GM23338 (cell line): Measurements from ENCODE around the gene PARP11. TPM values are rescaled to one million over a fixed set of nuclear protein-coding genes. Genes with fewer than 3 reads are reported as not detected.

Experiments
- ATAC-seq: fragments of 200-7000 bp; cut with Tn5 transposase; 3 replicates; pipeline ENCODE4 v1.9.1; 2020
- DNase-seq: peaks from one replicate; pipeline ENCODE4 v3.0.0-alpha.2; 2015; ENCODE audit warnings: low spot score
- H2AFZ ChIP-seq: fragments of 200-600 bp; sonication (generic); 2 replicates; pipeline ENCODE4 v1.8.0; 2016; ENCODE audit warnings: antibody characterized with exemption, mild to moderate bottlenecking, moderate library complexity
- H3F3A ChIP-seq: fragments of 200-600 bp; sonication (generic); replicated peaks from 2 replicates; pipeline ENCODE4 v1.8.0; 2017; ENCODE audit warnings: antibody characterized with exemption, mixed run types, low read depth
- H3K27ac ChIP-seq: fragments of 200-600 bp; sonication (generic); 2 replicates; pipeline ENCODE4 v1.6.1; 2016; ENCODE audit warnings: low read depth
- H3K27me3 ChIP-seq: fragments of 200-600 bp; sonication (generic); 2 replicates; pipeline ENCODE4 v1.8.0; 2016; ENCODE audit warnings: mild to moderate bottlenecking, mixed run types, moderate library complexity; ENCODE audit not compliant: insufficient read depth
- H3K36me3 ChIP-seq: fragments of 200-600 bp; sonication (generic); 2 replicates; pipeline ENCODE4 v1.8.0; 2016; ENCODE audit warnings: mild to moderate bottlenecking; ENCODE audit not compliant: insufficient read depth
- H3K4me1 ChIP-seq: fragments of 200-600 bp; sonication (generic); 2 replicates; pipeline ENCODE4 v1.8.0; 2016; ENCODE audit warnings: mild to moderate bottlenecking, moderate library complexity; ENCODE audit not compliant: insufficient read depth
- H3K4me2 ChIP-seq: fragments of 200-600 bp; sonication (generic); 2 replicates; pipeline ENCODE4 v1.7.1; 2017; ENCODE audit warnings: mixed run types
- H3K4me3 ChIP-seq: fragments of 200-600 bp; sonication (generic); 2 replicates; pipeline ENCODE4 v1.6.1; 2016; ENCODE audit warnings: mixed run types
- H3K79me2 ChIP-seq: fragments of 200-600 bp; sonication (generic); replicated peaks from 2 replicates; pipeline ENCODE4 v1.8.0; 2017; ENCODE audit warnings: mild to moderate bottlenecking; ENCODE audit not compliant: insufficient read depth
- H3K9me2 ChIP-seq: fragments of 200-600 bp; sonication (generic); 2 replicates; pipeline ENCODE4 v1.8.0; 2017; ENCODE audit not compliant: insufficient read depth
- H4K20me1 ChIP-seq: fragments of 200-600 bp; sonication (generic); replicated peaks from 2 replicates; pipeline ENCODE4 v1.8.0; 2017; ENCODE audit warnings: mild to moderate bottlenecking; ENCODE audit not compliant: insufficient read depth
- H3K27ac Mint-ChIP-seq: 2 replicates; pipeline ENCODE4 v1.8.0; 2020; ENCODE audit warnings: inconsistent platforms, mild to moderate bottlenecking, moderate library complexity, mixed read lengths
- H3K27me3 Mint-ChIP-seq: 3 replicates; pipeline ENCODE4 v1.8.0; 2022; ENCODE audit warnings: low read depth, mild to moderate bottlenecking, moderate library complexity, mixed read lengths, inconsistent platforms; ENCODE audit not compliant: insufficient read depth, poor library complexity
- H3K36me3 Mint-ChIP-seq: 3 replicates; pipeline ENCODE4 v1.8.0; 2021; ENCODE audit warnings: low read depth, mild to moderate bottlenecking, inconsistent platforms, moderate library complexity, mixed read lengths
- H3K4me1 Mint-ChIP-seq: 3 replicates; pipeline ENCODE4 v1.8.0; 2020; ENCODE audit warnings: mild to moderate bottlenecking, inconsistent platforms, mixed read lengths
- H3K4me3 Mint-ChIP-seq: 3 replicates; pipeline ENCODE4 v1.8.0; 2021; ENCODE audit warnings: moderate library complexity, mild to moderate bottlenecking, inconsistent platforms, mixed read lengths
- H3K9me3 Mint-ChIP-seq: 3 replicates; pipeline ENCODE4 v1.8.0; 2020; ENCODE audit warnings: moderate library complexity, mild to moderate bottlenecking, inconsistent platforms, mixed read lengths
- JUNB ChIP-seq: IDR thresholded peaks from one replicate; pipeline ENCODE4 v1.6.1; 2016; ENCODE audit warnings: antibody characterized with exemption; ENCODE audit not compliant: unreplicated experiment
- NANOG ChIP-seq: IDR thresholded peaks from 2 replicates; pipeline ENCODE4 v1.6.1; 2016; ENCODE audit warnings: antibody characterized with exemption, borderline replicate concordance
- POLR2AphosphoS5 ChIP-seq: IDR thresholded peaks from 2 replicates; pipeline ENCODE4 v1.6.1; 2016; ENCODE audit warnings: antibody characterized with exemption, low read depth
- REST ChIP-seq: IDR thresholded peaks from one replicate; pipeline ENCODE4 v1.6.1; 2018; ENCODE audit warnings: antibody characterized with exemption; ENCODE audit not compliant: unreplicated experiment
- STAT1 ChIP-seq: IDR thresholded peaks from one replicate; pipeline ENCODE4 v1.6.1; 2016; ENCODE audit warnings: antibody characterized with exemption; ENCODE audit not compliant: unreplicated experiment
- ZNF331 ChIP-seq: fragments of 250-450 bp; sonication (Bioruptor Pico); IDR thresholded peaks from 2 replicates; pipeline ENCODE4 v1.5.0; 2020; ENCODE audit warnings: low read depth, mild to moderate bottlenecking, moderate library complexity
- ZNF462 ChIP-seq: fragments of 250-450 bp; sonication (Bioruptor Pico); IDR thresholded peaks from 2 replicates; pipeline ENCODE4 v1.5.0; 2020; ENCODE audit warnings: mild to moderate bottlenecking, moderate library complexity
- polyA plus RNA-seq: library from polyadenylated mRNA; unstranded; fragments of >200 nt; fragmentation: Nextera tagmentation; extraction: Ambion mirVana; gene quantifications from 2 replicates; pipeline ENCODE4 v1.2.1, GENCODE V29; 2016
- total RNA-seq: library from RNA; depleted of rRNA; stranded (reverse); fragments of >200 nt; shearing (Covaris generic); gene quantifications from 2 replicates; pipeline ENCODE4 v1.2.3, GENCODE V29; 2014

PARP11 gene
- total and polyA plus RNA-seq, 2 experiments from 2014 or later: 4.8 to 11.5 TPM

GRCh38 chr12:3904999-3905398, 31.8 kb upstream of the PARP11 start (continued):
- TF ChIP-seq ZNF462 (no peak), STAT1 (no peak)

- Histone ChIP-seq H3K4me3 (no peak overlapping the region), H3K4me2 (no peak overlapping the region), H3K9me2 (0 out of 2 replicates have a peak, but pooled peaks cover 3% of the 10 kb centered on the region), H3K36me3 (no peaks in the 10 kb centered on the region), H3K79me2 (no peaks in the 10 kb centered on the region), H3K27me3 (no peaks in the 10 kb centered on the region), H3K4me1 (no peaks in the 10 kb centered on the region), H3F3A (no peaks in the 10 kb centered on the region), H4K20me1 (no peaks in the 10 kb centered on the region), H2AFZ (no peak overlapping the region), H3K27ac (no peak overlapping the region)
- peaks cover 3% of the 10 kb centered on the region for H3K27me3 Mint-ChIP-seq
- no peaks in the 10 kb centered on the region for H3K36me3 Mint-ChIP-seq
- no peaks in the 10 kb centered on the region for H3K4me1 Mint-ChIP-seq
- no peaks in the 10 kb centered on the region for H3K9me3 Mint-ChIP-seq
- no peak overlapping the region for H3K4me3 Mint-ChIP-seq
- ATAC-seq: no peak
- DNase-seq: no peak
- no peak overlapping the region for H3K27ac Mint-ChIP-seq
- TF ChIP-seq POLR2AphosphoS5 (no peak), NANOG (no peak), REST (no peak), JUNB (no peak), ZNF462 (no peak), ZNF331 (CRISPR knock-in tag) (no peak)
These were observed 29.7 kb upstream of the PARP11 start for GRCh38 chr12:3902921-3903320.
